ENCODE measurements around the gene F11. TPM values are rescaled to one million over a fixed set of nuclear protein-coding genes. Genes with fewer than 3 reads are reported as not detected.

F11 gene
- total and polyA plus RNA-seq, 10 donors: 0.20 to 2.2 TPM; not detected in 8

DNA sequence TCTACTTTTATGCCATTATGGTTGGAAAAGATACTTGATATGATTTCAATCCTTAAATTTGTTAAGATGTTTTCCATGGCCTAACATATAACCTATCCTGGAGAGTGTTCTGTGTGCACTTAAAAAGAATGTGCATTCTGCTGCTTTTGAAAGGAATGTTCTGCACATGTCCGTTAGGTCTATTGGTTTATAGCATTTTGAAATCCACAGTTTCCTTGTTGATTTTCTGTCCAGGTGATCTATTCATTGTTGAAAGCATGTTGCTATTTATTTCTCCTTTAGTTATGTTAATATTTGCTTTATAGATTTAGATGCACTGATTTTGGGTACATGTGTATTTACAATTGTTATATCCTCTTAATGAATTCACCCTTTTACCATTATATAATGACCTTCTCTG lies 44.4 kb upstream of the F11 start:
- Histone ChIP-seq H3K36me3 (no peaks in the 10 kb centered on the region), H3K9me3 (peaks cover 0 to 31% (median 26%) of the 10 kb centered on the region in 8 donors), H3K27me3 (replicated peaks in 1 of 7) (no peaks in the 10 kb centered on the region), H3K27ac (no peak overlapping the region), H3K4me3 (no peak overlapping the region), H3K4me1 (no peaks in the 10 kb centered on the region)
- TF ChIP-seq POLR2AphosphoS5 (IDR thresholded peaks at IDR 0.05): no peak
- TF ChIP-seq, protein P1, sequence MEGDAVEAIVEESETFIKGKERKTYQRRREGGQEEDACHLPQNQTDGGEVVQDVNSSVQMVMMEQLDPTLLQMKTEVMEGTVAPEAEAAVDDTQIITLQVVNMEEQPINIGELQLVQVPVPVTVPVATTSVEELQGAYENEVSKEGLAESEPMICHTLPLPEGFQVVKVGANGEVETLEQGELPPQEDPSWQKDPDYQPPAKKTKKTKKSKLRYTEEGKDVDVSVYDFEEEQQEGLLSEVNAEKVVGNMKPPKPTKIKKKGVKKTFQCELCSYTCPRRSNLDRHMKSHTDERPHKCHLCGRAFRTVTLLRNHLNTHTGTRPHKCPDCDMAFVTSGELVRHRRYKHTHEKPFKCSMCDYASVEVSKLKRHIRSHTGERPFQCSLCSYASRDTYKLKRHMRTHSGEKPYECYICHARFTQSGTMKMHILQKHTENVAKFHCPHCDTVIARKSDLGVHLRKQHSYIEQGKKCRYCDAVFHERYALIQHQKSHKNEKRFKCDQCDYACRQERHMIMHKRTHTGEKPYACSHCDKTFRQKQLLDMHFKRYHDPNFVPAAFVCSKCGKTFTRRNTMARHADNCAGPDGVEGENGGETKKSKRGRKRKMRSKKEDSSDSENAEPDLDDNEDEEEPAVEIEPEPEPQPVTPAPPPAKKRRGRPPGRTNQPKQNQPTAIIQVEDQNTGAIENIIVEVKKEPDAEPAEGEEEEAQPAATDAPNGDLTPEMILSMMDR (IDR thresholded peaks at IDR 0.05 in 8 of 11, conservative IDR thresholded peaks at IDR 0.05 in 3 of 11): no peak
- TF ChIP-seq POLR2A (IDR thresholded peaks at IDR 0.05): no peak
- intact Hi-C loops (cut with DNase I; ENCODE audit: low total_unique reads): no loop called here
- no peak for DNase-seq
- 87 to 97% (median 90%) methylated on average over 1 of the region's 1 CpG for WGBS, 5 donors

DNA sequence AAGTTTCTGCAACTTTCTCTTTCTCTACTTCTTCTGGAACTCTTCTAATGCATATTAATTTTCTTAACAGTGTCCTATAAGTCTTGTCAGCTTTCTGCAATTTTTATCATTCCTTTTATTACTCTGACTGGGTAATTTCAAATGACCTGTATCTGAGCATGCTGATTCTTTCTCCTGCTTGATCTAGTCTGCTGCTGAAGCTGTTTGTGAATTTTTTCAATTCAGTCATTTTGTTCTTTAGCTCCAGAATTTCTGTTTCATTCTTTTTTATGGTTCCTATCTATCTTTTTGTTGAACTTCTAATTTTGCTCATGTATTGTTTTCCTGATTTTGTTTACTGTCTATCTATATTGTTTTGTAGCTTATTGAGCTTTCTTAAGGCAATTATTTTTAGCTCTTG lies 40.1 kb upstream of the F11 start:
- TF ChIP-seq POLR2A (IDR thresholded peaks at IDR 0.05) (no peak), POLR2AphosphoS5 (IDR thresholded peaks at IDR 0.05) (no peak)
- TF ChIP-seq, protein P1 (IDR thresholded peaks at IDR 0.05 in 8 of 11, conservative IDR thresholded peaks at IDR 0.05 in 3 of 11): no peak
- Histone ChIP-seq H3K36me3 (no peaks in the 10 kb centered on the region), H3K27me3 (replicated peaks in 1 of 7) (no peaks in the 10 kb centered on the region), H3K27ac (no peak overlapping the region), H3K4me3 (no peak overlapping the region), H3K9me3 (peaks cover 0 to 34% (median 26%) of the 10 kb centered on the region in 8 donors), H3K4me1 (no peaks in the 10 kb centered on the region)
- no peak for DNase-seq
- intact Hi-C loops (cut with DNase I; ENCODE audit: low total_unique reads): no loop called here

DNA sequence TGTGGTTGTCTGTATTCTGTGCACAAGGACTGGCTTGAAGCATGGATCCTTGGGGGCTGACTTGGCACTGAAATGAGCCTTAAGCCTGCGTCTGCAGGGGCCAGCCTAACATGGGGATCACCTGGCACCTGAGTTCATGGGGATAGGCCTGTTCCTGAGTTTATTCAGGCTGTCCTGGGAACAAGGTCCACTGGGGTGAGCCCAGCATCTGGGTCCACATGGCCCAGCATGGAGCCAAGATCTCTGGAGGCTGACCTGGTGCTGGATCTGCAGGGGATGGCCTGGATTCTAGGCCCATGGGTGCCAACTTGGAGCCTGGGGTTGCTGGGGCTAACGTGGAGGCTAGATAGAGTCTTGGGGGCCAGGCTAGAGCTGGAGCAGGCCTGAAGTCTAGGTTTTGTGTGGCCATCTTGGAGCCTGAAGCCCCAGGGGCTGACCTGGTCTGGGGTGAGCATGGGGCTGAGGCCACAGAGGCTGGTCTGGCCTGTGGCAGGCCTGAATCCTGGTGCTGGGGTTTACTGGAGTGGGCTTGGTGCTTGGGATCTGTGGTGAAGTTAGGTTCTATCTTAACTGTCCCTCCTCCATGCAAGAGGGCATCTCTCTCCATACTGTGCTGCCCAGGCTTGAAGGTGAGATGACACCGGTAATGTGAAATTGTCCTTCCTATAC lies 39.3 kb upstream of the F11 start:
- TF ChIP-seq POLR2AphosphoS5 (IDR thresholded peaks at IDR 0.05): no peak
- TF ChIP-seq, protein P1 (IDR thresholded peaks at IDR 0.05 in 8 of 11, conservative IDR thresholded peaks at IDR 0.05 in 3 of 11): no peak
- no peak for TF ChIP-seq POLR2A (IDR thresholded peaks at IDR 0.05)
- peaks cover 0 to 34% (median 26%) of the 10 kb centered on the region in 8 donors for H3K9me3 ChIP-seq
- no peak overlapping the region for H3K27ac ChIP-seq
- intact Hi-C loops (cut with DNase I; ENCODE audit: low total_unique reads): no loop called here
- 79 to 96% (median 91%) methylated on average over 3 of the region's 3 CpGs for WGBS, 5 donors
- H3K4me3 ChIP-seq: no peak overlapping the region
- no peak for DNase-seq
- no peaks in the 10 kb centered on the region for H3K4me1 ChIP-seq
- no peaks in the 10 kb centered on the region for H3K36me3 ChIP-seq
- no peaks in the 10 kb centered on the region for H3K27me3 ChIP-seq (replicated peaks in 1 of 7)

DNA sequence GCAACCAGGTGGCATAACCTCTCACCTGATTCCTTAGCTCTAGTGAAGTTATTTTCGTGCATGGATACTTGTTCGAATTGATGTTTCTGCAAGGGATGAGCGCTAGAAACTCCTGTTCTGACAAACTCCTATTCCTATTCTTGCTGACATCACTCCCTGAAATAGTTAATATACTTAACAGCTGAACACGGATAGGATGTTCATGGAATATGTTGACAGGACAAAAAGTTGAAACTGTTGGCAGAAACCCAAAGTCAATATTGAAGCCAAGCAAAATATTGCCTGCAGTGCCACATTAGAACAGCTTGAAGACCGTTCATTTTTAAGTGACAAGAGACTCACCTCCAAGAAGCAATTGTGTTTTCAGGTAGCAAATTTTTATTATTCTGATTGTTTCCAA lies 38.8 kb upstream of the F11 start, which contains the start of gene KLKB1:
Gene KLKB1, plus strand, starts transcription at position 287 of the 400 bp plus-strand sequence. CDS start 689 bp downstream, outside the sequence.
- H3K4me3 ChIP-seq: no peak within 1 kb of the TSS
- no peaks in the 10 kb centered on the region for H3K36me3 ChIP-seq
- DNase-seq: no peak
- TF ChIP-seq POLR2AphosphoS5 (IDR thresholded peaks at IDR 0.05) (no peak), POLR2A (IDR thresholded peaks at IDR 0.05) (no peak)
- TF ChIP-seq, protein P1 (IDR thresholded peaks at IDR 0.05 in 8 of 11, conservative IDR thresholded peaks at IDR 0.05 in 3 of 11): no peak
- H3K27ac ChIP-seq: no peak within 1 kb of the TSS
- H3K9me3 ChIP-seq: peaks cover 0 to 34% (median 26%) of the 10 kb centered on the region in 8 donors
- 73 to 86% (median 81%) methylated on average over 5 of the region's 5 CpGs for WGBS, 5 donors
- H3K27me3 ChIP-seq (replicated peaks in 1 of 7): no peaks in the 10 kb centered on the region
- intact Hi-C loops (cut with DNase I; ENCODE audit: low total_unique reads): no loop called here
- H3K4me1 ChIP-seq: no peaks in the 10 kb centered on the region
